HCT116 (cell line): ENCODE measurements around the gene CYSRT1.

Experiments
- CBX3 ChIP-seq: IDR thresholded peaks from 2 replicates; pipeline ENCODE4 v1.6.1; 2012; ENCODE audit warnings: low read depth
- EZH2 ChIP-seq: fragments of 200-600 bp; sonication (generic); IDR thresholded peaks from 2 replicates; pipeline ENCODE4 v1.6.1; 2017; ENCODE audit warnings: antibody characterized with exemption, mixed run types
- EZH2phosphoT487 ChIP-seq: fragments of 200-600 bp; IDR thresholded peaks from 2 replicates; pipeline ENCODE4 v1.6.1; 2018; ENCODE audit warnings: antibody characterized with exemption, borderline replicate concordance
- POLR2A ChIP-seq: IDR thresholded peaks from 2 replicates; pipeline ENCODE4 v1.7.0; 2011; ENCODE audit warnings: borderline replicate concordance; ENCODE audit not compliant: insufficient read depth, insufficient read length; ENCODE audit errors: extremely low read depth
- POLR2AphosphoS5 ChIP-seq: IDR thresholded peaks from 2 replicates; pipeline ENCODE4 v1.6.1; 2011; ENCODE audit warnings: mild to moderate bottlenecking, low read depth, low read length, moderate library complexity
- RAD21 ChIP-seq: IDR thresholded peaks from 2 replicates; pipeline ENCODE4 v1.6.1; 2012; ENCODE audit warnings: low read depth, mild to moderate bottlenecking
- SP1 ChIP-seq: IDR thresholded peaks from 2 replicates; pipeline ENCODE4 v1.6.1; 2012; ENCODE audit warnings: low read depth
- SRF ChIP-seq: IDR thresholded peaks from 2 replicates; pipeline ENCODE4 v1.6.1; 2012; ENCODE audit warnings: low read depth
- TCF7L2 ChIP-seq: IDR thresholded peaks from 2 replicates; pipeline ENCODE4 v1.7.0; 2011; ENCODE audit warnings: borderline replicate concordance, inconsistent platforms; ENCODE audit not compliant: insufficient read depth, insufficient read length; ENCODE audit errors: extremely low read depth
- YY1 ChIP-seq: IDR thresholded peaks from 2 replicates; pipeline ENCODE4 v1.6.1; 2011; ENCODE audit warnings: low read length, low read depth, moderate library complexity, mild to moderate bottlenecking; ENCODE audit not compliant: insufficient replicate concordance; ENCODE audit errors: extremely low read depth
- ZFX ChIP-seq: fragments of 450-650 bp; IDR thresholded peaks from 2 replicates; pipeline ENCODE4 v1.6.1; 2017
- TF ChIP-seq, protein P1 (sequence below): IDR thresholded peaks from 2 replicates; pipeline ENCODE4 v1.6.1; 2012; ENCODE audit warnings: low read depth
- TF ChIP-seq, protein P2 (sequence below), 3 experiments: fragments of 200-600 bp in 1 of 3; sonication (generic) in 1 of 3; IDR thresholded peaks in 2 of 3; conservative IDR thresholded peaks in 1 of 3; 2 replicates each; pipeline ENCODE4 v1.5.1; 2012 to 2017; ENCODE audit warnings: low read depth in 2 of 3, low read length in 2 of 3, antibody characterized with exemption in 1 of 3, borderline replicate concordance in 1 of 3, control low read depth in 1 of 3, mild to moderate bottlenecking in 1 of 3, mixed read lengths in 1 of 3, mixed run types in 1 of 3, moderate library complexity in 1 of 3; ENCODE audit not compliant: insufficient read depth in 1 of 3
- TF ChIP-seq, protein P3 (sequence below): IDR thresholded peaks from 2 replicates; pipeline ENCODE4 v1.6.1; 2012

DNA sequence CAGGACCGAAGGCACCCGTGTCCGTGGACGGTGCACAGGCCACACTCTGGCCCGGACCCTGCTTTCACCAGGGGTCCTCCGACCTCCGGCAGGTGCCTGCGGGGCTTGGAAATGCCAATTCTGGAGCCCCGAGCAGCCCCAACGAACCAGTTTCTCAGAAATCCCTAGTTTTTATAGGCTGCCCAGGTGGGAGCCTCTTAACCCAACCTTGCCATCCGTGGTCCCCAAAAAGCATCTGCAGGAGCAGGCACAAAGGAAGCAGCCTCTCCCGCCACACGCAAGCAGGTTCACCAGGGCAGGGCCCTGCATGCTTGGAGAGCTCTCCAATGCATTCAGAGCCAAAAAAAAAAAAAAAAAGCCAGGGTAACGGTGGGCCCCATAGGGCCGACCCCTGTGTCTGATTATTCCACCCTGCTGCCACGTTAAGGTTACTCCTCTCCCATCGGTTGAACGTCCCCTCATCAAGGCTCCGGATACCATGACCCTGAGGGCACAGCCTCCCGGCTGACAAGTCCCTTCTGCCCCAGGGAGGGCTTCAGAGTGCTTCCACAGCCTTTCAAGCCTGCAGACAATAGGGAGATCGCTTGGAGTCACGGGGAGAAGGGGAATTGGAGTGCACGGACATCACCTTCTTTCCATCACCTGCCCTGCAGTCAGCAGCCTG lies 23.6 kb upstream of the CYSRT1 start:
- TF ChIP-seq, protein P1, sequence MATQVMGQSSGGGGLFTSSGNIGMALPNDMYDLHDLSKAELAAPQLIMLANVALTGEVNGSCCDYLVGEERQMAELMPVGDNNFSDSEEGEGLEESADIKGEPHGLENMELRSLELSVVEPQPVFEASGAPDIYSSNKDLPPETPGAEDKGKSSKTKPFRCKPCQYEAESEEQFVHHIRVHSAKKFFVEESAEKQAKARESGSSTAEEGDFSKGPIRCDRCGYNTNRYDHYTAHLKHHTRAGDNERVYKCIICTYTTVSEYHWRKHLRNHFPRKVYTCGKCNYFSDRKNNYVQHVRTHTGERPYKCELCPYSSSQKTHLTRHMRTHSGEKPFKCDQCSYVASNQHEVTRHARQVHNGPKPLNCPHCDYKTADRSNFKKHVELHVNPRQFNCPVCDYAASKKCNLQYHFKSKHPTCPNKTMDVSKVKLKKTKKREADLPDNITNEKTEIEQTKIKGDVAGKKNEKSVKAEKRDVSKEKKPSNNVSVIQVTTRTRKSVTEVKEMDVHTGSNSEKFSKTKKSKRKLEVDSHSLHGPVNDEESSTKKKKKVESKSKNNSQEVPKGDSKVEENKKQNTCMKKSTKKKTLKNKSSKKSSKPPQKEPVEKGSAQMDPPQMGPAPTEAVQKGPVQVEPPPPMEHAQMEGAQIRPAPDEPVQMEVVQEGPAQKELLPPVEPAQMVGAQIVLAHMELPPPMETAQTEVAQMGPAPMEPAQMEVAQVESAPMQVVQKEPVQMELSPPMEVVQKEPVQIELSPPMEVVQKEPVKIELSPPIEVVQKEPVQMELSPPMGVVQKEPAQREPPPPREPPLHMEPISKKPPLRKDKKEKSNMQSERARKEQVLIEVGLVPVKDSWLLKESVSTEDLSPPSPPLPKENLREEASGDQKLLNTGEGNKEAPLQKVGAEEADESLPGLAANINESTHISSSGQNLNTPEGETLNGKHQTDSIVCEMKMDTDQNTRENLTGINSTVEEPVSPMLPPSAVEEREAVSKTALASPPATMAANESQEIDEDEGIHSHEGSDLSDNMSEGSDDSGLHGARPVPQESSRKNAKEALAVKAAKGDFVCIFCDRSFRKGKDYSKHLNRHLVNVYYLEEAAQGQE, result no peak
- TF ChIP-seq, protein P2, sequence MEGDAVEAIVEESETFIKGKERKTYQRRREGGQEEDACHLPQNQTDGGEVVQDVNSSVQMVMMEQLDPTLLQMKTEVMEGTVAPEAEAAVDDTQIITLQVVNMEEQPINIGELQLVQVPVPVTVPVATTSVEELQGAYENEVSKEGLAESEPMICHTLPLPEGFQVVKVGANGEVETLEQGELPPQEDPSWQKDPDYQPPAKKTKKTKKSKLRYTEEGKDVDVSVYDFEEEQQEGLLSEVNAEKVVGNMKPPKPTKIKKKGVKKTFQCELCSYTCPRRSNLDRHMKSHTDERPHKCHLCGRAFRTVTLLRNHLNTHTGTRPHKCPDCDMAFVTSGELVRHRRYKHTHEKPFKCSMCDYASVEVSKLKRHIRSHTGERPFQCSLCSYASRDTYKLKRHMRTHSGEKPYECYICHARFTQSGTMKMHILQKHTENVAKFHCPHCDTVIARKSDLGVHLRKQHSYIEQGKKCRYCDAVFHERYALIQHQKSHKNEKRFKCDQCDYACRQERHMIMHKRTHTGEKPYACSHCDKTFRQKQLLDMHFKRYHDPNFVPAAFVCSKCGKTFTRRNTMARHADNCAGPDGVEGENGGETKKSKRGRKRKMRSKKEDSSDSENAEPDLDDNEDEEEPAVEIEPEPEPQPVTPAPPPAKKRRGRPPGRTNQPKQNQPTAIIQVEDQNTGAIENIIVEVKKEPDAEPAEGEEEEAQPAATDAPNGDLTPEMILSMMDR (IDR thresholded peaks at IDR 0.05 in 2 of 3, conservative IDR thresholded peaks at IDR 0.05 in 1 of 3; ENCODE audit: borderline replicate concordance in 1 of 3, insufficient read depth in 1 of 3, low read depth in 2 of 3, low read length in 2 of 3), result no peak
- no peak for TF ChIP-seq ZFX
- no peak for TF ChIP-seq EZH2
- TF ChIP-seq EZH2phosphoT487, result no peak
- TF ChIP-seq POLR2A, result no peak
- TF ChIP-seq TCF7L2, result no peak
- TF ChIP-seq, protein P3, sequence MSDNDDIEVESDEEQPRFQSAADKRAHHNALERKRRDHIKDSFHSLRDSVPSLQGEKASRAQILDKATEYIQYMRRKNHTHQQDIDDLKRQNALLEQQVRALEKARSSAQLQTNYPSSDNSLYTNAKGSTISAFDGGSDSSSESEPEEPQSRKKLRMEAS, result no peak
- no peak for TF ChIP-seq POLR2AphosphoS5
- no peak for TF ChIP-seq RAD21
- TF ChIP-seq SP1, result no peak
- TF ChIP-seq YY1, result no peak
- TF ChIP-seq SRF, result no peak
- no peak for TF ChIP-seq CBX3
